Fibroblast of skin of right biceps (primary cell): ENCODE measurements around the gene PVALB.

ENCODE experiments used
- DNase-seq: peaks from one replicate; pipeline ENCODE4 v3.0.0-alpha.2; 2013

The PVALB gene, protein sequence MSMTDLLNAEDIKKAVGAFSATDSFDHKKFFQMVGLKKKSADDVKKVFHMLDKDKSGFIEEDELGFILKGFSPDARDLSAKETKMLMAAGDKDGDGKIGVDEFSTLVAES

GRCh38 chr22:36816636-36817524 lies at the start of gene PVALB:
Gene PVALB (minus strand): TSS chr22:36817035. CDS start chr22:36817005, 30 bp downstream.
- DNase-seq: no peak

- no peak for DNase-seq
Observed at GRCh38 chr22:36865346-36865745, 48.5 kb upstream of the PVALB start.

DNA sequence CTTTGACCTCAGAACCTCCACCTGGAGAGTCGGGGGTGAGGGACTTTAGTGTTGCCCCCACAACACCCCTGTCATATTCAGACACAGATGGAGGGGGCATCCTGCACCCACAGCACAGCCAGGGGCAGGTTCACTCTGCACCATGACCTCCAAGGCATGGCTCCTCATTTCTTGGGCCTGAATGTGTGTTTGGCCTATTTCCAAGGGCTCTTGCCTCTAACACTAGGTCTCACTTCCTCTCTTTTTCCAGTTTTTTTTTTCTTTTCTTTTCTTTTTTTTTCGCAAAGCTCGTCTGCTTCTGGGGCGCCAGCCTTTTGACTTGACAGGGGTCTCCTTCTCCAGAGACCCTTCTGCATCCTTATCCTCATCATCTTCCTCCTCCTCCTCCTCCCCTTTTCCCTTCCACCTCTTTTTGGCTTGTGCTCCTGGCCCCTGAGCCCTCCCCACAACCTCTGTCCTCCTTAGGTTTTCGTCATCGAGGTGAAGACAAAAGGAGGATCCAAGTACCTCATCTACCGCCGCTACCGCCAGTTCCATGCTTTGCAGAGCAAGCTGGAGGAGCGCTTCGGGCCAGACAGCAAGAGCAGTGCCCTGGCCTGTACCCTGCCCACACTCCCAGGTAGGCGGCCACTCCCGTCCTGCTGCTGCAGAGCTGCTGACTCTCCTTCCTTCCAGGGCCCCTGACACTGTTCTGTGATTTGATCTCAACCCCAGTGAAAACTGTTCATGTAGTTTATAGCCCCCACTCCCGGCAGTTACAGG lies 47.8 kb upstream of the PVALB start:
- no peak for DNase-seq

DNA sequence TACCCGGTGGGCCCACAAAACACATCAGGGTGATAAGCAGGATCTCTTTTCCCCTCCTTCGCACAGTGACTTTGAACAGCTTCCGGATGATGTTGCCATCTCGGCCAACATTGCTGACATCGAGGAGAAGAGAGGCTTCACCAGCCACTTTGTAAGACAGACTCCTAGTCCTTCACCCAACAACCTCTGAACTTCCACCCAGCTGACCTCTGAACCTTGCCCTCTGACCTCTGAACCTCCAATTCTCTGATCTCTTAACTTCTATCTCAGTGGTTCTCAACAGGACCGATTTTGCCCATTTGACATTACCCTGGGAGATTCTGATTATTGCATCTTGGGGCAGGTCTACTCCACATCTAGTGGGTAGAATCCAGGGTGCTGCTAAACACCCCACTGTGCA lies 47.1 kb upstream of the PVALB start:
- no peak for DNase-seq

GRCh38 chr22:36863281-36863680 lies 46.4 kb upstream of the PVALB start:
- no peak for DNase-seq

- DNase-seq: no peak
Observed at GRCh38 chr22:36862251-36863242, 45.7 kb upstream of the PVALB start.

- DNase-seq: no peak
Observed at GRCh38 chr22:36860821-36861659, 44.2 kb upstream of the PVALB start, which contains the start of gene NCF4. Gene NCF4 (plus strand): TSS chr22:36861006. CDS start chr22:36861172, 166 bp downstream.

DNA sequence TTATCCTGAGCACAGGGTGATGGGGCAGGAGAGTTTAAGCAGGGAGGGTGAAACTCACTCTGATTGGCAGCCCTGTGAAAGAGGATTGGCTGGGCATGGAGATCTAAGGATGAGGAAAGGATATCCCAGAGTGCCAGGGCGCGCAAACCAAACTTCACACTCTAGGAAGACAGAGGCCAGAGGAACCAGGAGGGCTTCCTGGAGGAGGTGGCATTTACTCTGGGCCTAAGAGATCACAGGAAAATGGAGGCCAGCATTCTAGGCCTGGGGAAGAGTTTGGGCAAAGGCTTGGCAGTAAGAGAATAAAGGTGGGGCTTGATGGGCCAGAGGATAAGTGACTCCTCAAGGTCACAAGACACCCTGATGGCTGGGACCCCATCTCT lies 43.6 kb upstream of the PVALB start:
- DNase-seq: no peak

GRCh38 chr22:36860017-36860416 lies 43.2 kb upstream of the PVALB start:
- DNase-seq: no peak

GRCh38 chr22:36858966-36859365 lies 42.1 kb upstream of the PVALB start:
- DNase-seq: no peak

DNA sequence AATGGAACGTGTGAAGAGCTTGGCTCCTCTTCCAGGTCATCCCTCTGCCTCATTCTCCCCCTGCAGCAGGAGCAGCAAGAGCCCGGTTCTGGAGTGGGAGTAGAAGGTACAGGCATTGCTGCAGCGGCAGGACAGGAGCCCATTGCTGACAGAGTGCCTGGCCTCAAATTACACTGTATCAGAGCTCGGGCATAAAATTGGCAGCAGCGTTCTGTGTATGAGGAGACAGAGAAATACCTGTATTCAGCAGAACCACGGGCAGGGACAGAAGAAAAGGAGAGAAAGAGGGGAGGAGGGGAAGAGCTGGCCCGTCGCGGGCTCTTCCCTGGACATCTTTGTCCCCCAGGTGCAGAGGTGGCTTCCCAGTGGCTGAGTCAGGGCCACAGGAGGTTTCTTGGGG lies 41.3 kb upstream of the PVALB start:
- DNase-seq: no peak

GRCh38 chr22:36856792-36857135 lies 39.9 kb upstream of the PVALB start:
- DNase-seq: no peak

DNA sequence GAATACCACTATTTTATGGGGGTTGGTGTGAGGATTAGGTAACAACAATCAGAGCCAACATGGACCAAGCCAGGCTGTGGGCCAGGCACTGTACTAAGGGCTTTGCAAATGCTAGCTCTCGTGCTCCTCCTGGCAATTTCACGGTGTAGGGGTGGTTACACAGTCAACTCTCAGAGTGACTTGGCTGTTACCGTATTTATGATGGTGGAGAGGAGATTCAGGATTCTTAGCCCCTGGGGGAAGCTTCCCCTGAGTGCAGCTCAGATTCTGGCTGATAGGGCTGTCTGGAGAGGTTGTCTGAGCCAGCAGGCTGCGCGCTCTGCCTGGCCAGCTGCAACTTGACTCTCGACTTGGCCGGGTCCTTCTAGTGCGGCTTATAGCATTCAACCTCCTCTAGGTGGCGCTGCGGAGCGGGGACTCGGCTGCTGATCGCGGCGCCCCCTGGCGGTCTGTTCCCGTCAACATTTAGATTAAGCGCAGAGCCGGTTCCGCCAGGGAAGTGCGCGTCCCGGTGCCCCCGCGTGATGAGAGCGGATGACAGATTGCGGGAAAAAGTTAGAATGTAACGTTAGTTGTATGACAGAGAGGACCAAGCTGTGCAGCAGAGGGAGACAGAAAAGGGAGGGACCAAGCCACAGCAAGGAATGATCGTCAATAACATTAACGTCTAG lies 39.4 kb upstream of the PVALB start:
- peak; percentile 76 for DNase-seq

DNA sequence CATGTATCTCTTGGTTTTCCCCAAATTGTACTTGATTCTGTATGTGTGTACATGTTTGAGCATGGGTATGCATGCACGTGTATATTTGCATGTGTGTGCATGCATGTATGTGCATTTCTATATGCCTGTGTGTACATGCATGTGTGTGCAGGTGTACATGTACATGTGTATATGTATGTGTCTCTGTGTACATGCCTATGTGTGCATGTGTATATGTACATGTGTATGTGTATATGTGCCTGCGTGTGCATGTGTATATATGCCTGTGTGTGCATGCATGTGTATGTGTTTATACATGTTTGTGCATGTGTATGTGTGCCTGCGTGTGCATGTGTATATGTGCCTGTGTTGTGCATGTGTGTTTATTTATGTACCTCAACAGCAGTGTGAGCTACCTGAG lies 38.6 kb upstream of the PVALB start:
- no peak for DNase-seq

- peak; percentile 57 for DNase-seq
Observed at GRCh38 chr22:36853407-36854099, 36.7 kb upstream of the PVALB start.

DNA sequence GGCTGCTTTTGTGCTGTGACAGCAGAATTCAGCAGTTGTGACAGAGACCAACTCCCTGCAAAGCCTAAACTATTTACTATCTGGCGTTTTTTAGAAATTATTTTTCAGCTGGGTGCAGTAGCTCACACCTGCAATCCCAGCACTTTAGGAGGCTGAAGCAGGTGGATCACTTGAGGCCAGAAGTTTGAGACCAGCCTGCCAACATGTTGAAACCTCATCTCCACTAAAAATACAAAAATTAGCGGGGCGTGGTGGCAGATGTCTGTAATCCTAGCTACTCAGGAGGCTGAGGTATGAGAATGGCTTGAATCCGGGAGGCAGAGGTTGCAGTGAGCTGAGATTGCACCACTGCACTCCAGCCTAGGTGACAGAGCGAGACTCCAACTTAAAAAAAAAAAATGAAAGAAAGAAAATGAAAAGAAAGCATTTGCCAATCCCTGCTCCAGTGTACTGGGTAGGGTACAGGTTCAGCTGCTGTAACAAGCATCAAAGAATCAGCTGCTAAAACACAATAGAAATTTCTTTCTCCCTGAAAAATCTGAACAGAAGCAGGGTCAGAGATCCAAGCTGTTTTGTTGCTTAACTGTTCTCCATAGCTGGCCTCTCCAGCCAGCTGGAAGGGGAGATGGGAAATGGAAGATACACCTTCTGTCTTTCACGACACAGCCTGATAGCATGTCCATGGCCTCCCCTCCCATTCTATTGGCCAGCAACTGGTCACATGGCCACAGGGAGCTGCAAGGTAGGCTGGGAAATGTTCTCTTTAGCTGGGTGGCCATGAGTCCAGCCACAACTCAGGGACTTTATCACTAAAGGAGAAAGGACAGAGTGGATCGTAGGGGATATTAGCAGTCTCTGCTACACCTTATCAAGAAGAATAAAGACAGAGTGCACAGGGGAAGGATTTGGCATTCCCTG lies 35.5 kb upstream of the PVALB start:
- DNase-seq: no peak

DNA sequence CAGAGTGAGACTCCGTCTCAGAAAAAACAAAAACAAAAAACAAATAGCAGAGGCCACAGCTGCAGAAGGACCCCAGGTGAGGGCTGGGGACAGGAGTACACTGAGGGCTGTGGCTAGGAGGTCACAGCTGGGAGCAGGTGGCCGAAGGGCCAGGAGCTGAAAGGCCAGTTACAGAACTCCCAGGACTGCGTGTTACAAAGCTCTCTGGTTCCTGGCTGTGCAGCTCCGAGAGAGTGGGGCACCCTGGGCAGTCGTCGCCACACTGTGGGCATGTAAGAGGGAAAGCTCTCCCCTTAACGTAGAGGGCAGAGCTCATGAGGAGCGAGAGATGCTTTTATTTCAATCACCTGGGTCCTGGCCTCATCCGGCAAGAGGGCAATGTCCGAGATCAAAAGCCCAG lies 33.8 kb upstream of the PVALB start:
- DNase-seq: no peak

GRCh38 chr22:36850056-36850455 lies 33.2 kb upstream of the PVALB start:
- no peak for DNase-seq

DNA sequence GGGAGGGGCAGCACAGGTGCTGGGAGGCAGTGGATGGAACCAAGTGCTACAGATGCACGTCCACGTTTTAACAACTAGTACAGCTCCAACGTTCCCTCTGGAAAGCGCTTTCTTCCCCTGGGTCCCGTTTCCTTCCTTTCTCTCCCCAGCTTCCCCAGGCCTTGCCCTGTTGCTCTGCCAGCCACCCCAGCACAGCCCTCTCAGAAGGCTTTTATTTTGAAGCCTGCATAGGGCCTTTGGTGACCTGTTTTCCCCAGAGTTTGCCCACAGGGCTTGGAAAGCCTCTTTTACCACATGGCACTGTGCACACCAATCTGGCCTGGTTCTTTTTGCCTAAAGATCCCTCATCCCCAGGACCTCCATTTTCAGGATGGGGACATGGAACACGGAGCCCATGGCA lies 30.1 kb upstream of the PVALB start:
- no peak for DNase-seq
